Adrenal gland (tissue), 5 donors: Measurements from ENCODE around the gene CERCAM.

ENCODE experiments used
- CTCF ChIP-seq, 6 experiments: fragments of 450-650 bp in 4 of 6; fragments of 200-600 bp in 2 of 6; sonication (generic) in 1 of 6; IDR thresholded peaks; 1 replicate in 5 of 6; 2 replicates in 1 of 6; pipeline versions ENCODE4 v1.5.1 to v1.8.0; 2016 to 2021; ENCODE audit warnings: antibody characterized with exemption in 6 of 6, mild to moderate bottlenecking in 2 of 6, moderate library complexity in 1 of 6
- POLR2A ChIP-seq, 2 donors: fragments of 450-650 bp; IDR thresholded peaks; one replicate each; pipeline ENCODE4 v1.6.1; 2017; ENCODE audit warnings: antibody characterized with exemption in 2 of 2, mild to moderate bottlenecking in 2 of 2, moderate library complexity in 1 of 2
- donor health status: DM: no; HTN: no; CAD: no.

- TF ChIP-seq CTCF (IDR thresholded peaks at IDR 0.05) (no peak), POLR2A (IDR thresholded peaks at IDR 0.05) (no peak)
Measured at GRCh38 chr9:128459011-128459410, 38.4 kb downstream of the CERCAM start.
